GM12891 (cell line): ENCODE measurements around the gene MSLN.
"Not testable (repeated sequence)": the region's sequence is repeated elsewhere in the genome, so short reads cannot be mapped to it uniquely, and the experiment has no call there.

Experiments used
- DNase-seq: peaks from one replicate; pipeline ENCODE4 v3.0.0; 2011; ENCODE audit warnings: low spot score; ENCODE audit not compliant: insufficient read length
- FAIRE-seq: peaks from 2 replicates; lab custom pipeline; 2011; peaks lifted over from hg19 to GRCh38; lab: Jason Lieb, UNC
- PAX5 ChIP-seq: IDR thresholded peaks from 2 replicates; pipeline ENCODE4 v1.6.1; 2011; ENCODE audit warnings: low read length, moderate library complexity, mild to moderate bottlenecking; ENCODE audit not compliant: insufficient read depth, severe bottlenecking
- POLR2A ChIP-seq: IDR thresholded peaks from 2 replicates; pipeline ENCODE4 v1.6.1; 2011; ENCODE audit warnings: low read depth, low read length, control low read depth
- POLR2AphosphoS5 ChIP-seq: IDR thresholded peaks from 2 replicates; pipeline ENCODE4 v1.6.1; 2011; ENCODE audit warnings: low read depth, low read length, control low read depth
- POU2F2 ChIP-seq: IDR thresholded peaks from 2 replicates; pipeline ENCODE4 v1.6.1; 2011; ENCODE audit warnings: low read depth, mild to moderate bottlenecking, control low read depth, low read length, moderate library complexity
- SPI1 ChIP-seq: IDR thresholded peaks from 2 replicates; pipeline ENCODE4 v1.6.1; 2011; ENCODE audit warnings: low read depth, low read length, control low read depth
- TAF1 ChIP-seq: IDR thresholded peaks from 2 replicates; pipeline ENCODE4 v1.6.1; 2011; ENCODE audit warnings: low read depth, low read length, control low read depth

The MSLN gene

DNA sequence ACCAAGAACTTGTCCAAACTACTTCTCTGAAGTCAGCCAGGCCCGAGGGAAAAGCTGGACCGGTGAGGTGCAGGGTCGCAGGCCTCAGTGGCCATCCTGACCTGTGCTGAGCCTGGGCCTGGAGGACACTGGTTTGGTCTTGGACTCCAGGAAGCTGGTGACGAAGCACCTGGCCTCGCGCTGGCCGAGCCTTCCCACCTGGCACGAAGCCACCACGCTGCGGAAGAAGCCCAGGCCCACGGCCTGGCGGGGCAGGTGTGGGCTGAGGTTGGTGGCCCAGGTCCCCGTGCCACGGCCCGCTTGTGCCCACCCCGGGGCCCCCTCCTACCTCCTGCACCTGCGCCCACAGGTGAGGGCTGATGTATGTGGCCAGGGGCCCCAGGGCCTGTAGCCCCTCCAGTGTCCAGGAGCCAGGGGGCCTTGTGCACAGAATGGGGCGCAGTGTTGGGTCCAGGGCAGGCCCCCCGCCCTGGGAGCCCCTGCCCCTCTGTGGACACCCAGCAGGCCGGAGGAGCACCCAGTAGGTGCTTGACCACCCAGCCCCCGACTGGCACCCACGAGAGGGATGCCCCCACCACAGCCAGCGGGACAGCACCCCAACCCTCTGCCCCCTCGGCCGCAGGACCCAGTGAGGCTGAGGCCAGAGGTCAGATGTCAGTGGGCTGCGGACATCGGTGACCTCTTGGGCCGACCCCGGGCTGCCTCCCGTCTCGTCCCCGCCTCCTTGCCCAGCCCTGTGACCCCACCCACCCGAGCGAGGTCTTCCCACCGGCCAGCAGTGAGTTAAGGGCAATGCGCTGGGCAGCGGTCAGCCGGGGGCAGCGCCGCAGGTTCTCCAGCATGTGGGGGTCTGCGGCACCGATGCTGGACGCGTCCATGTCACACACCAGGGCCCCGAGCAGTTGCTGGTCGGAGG, 13.8 kb downstream of the MSLN start:
- TF ChIP-seq TAF1 (no peak), PAX5 (no peak), POLR2AphosphoS5 (no peak), POLR2A (no peak), SPI1 (no peak), POU2F2 (no peak)
- FAIRE-seq = no peak
- no peak for DNase-seq

DNA sequence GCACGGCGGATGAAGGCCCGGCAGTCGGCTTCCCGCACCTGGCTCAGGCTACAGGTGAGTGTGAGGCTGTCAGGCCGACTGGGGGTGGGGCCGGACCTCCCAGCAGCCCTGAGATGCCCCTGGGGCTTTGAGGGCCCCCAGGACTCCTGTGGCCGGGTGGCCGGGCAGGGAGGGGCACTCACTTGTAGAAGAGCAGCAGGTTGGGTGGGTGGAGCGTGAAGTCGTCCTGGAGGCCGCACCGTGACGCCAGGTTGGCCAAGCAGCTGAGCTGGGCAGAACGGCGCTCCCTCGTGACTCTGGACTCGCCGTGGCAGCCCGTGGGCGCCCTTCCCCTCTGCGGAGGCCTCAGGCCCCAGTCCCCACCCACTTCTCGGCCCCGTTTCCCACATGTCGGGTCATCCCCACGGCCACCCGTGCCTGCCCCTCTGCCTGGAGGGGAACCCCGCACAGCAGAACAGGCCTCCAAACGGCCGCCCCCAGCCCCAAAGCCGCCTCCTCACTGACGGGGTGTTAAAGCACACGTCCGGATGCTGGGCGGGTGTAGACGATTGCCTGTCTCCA, 14.8 kb downstream of the MSLN start:
- DNase-seq = no peak
- no peak for TF ChIP-seq POU2F2
- TF ChIP-seq TAF1 = no peak
- TF ChIP-seq PAX5 = no peak
- no peak for TF ChIP-seq POLR2AphosphoS5
- TF ChIP-seq POLR2A = no peak
- no peak for TF ChIP-seq SPI1
- FAIRE-seq = no peak

DNA sequence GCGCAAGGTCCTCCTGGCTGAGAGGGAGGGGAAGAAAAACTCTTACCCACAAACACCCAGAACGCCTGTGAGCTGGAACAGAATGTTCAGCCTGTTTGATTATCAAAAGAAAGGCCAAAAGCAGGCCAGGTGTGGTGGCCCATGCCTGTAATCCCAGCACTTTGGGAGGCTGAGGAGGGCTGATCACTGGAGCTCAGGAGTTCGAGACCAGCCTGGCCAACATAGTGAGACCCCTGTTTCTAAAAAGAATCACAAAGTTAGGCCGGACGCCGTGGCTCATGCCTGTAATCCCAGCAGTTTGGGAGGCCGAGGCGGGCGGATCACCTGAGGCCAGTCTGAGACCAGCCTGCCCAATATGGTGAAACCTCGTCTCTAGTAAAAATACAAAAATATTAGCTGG, 15.8 kb downstream of the MSLN start:
- not testable (repeated sequence) for DNase-seq, FAIRE-seq

DNA sequence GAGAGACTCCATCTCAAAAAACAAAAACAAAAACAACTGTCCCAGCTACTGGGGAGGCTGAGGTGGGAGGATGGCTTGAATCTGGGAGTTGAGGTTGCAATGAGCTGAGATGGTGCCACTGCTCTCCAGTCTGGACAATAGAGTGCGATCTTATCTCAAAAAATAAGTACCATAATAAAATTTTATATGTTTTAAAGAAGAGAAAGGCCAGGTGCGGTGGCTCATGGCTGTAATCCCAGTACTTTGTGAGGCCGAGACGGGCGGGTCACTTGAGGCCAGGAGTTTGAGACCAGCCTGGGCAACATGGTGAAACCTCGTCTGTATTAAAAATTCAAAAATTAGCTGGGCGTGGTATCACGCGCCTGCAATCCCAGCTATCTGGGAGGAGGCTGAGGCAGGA, 16.3 kb downstream of the MSLN start:
- FAIRE-seq (no peak), DNase-seq (no peak)
- no peak for TF ChIP-seq POU2F2
- no peak for TF ChIP-seq PAX5
- no peak for TF ChIP-seq TAF1
- no peak for TF ChIP-seq POLR2A
- TF ChIP-seq POLR2AphosphoS5 = no peak
- TF ChIP-seq SPI1 = no peak

DNA sequence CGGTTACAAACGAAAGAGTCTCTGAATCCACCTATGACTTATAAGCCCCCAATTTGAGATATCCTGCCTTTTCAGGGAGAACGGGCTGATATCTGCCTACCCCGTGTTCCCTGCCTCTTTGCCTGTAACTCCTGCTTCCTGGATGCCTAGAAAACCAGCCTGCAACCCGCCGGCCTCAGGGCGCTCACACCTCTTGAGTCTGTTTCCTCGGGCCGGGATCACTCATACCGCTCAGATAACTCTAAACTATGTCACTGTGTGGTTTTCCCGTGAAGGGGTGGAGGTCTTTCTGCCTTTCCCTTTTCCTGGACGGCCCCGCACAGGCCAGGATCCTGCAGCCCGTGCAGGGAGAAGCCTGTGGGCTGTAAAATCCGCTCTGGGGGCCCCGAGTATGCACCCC, 17.3 kb downstream of the MSLN start:
- FAIRE-seq (no peak), DNase-seq (no peak)
- TF ChIP-seq SPI1 = no peak
- TF ChIP-seq TAF1 = no peak
- no peak for TF ChIP-seq PAX5
- TF ChIP-seq POLR2A = no peak
- no peak for TF ChIP-seq POU2F2
- no peak for TF ChIP-seq POLR2AphosphoS5

DNA sequence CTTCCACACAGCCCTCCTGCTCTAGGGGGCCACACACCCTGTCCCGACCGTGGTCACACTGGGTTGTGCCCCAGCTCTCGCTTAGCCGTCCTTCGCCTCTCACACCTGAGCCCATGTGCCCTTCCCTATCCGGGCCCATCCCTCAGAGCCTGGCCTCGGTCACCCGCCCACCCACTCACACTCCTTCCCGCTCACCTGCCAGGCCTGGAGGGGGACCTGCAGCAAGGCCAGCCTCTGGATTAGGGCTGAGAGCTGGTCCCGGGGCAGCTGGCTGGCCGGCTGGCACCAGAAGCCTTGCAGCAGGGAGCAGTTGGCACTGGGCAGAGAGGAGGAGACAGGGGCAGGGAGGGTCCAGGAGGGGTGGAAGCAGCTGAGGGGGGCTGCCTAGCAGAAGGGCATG, 17.9 kb downstream of the MSLN start:
- FAIRE-seq (no peak), DNase-seq (no peak)
- TF ChIP-seq POLR2A = no peak
- TF ChIP-seq POLR2AphosphoS5 = no peak
- no peak for TF ChIP-seq SPI1
- TF ChIP-seq PAX5 = no peak
- TF ChIP-seq TAF1 = no peak
- TF ChIP-seq POU2F2 = no peak

DNA sequence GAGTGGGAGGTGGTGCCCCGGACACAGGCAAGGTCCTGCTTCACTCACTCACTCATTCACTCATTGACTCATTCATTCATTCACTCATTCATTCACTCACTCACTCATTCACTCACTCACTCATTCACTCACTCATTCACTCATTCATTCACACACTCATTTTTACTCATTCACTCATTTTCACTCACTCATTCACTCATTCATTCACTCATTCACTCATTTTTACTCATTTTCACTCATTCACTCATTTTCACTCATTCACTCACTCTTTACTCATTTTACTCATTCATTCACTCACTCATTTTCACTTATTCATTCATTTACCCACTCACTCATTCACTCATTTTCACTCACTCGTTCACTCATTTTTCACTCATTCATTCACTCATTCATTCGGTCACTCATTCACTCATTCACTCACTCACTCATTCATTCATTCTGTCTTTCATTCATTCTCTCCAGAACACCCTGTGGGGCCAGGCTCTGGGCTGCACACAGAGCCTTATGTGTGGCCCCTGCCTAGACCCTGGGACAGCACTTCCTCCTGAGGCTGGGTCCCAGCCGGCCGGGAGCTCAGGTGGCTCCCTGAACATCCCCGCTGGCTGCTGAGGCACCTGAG, 18.5 kb downstream of the MSLN start:
- DNase-seq (no peak), FAIRE-seq (no peak)

DNA sequence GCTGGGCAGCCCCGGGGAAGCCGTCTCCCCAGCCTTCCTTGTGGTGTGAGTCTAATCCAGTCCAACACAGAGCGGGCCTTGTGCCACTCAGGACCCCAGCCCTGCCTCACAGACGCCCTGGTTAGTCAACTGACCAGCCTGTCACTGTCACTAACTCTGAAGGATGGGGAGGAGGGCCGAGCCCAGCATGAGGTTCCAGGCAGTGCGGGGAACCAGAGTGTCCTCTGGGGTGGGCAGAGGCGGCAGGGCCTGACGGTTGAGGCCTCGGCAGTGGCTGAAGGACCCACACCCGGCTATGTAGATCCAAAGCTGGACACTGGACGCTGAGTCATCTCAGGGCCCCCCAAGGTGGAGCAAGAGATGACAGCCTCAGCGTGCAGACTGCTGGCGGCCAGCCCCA, 19.0 kb downstream of the MSLN start:
- FAIRE-seq (no peak), DNase-seq (no peak)
- no peak for TF ChIP-seq SPI1
- TF ChIP-seq TAF1 = no peak
- no peak for TF ChIP-seq POLR2A
- TF ChIP-seq POU2F2 = no peak
- no peak for TF ChIP-seq POLR2AphosphoS5
- no peak for TF ChIP-seq PAX5

More for the DNA sequence above, 18.5 kb downstream of the MSLN start:
- no peak for TF ChIP-seq POU2F2
- TF ChIP-seq POLR2A = no peak
- no peak for TF ChIP-seq TAF1
- TF ChIP-seq SPI1 = no peak
- TF ChIP-seq PAX5 = no peak
- TF ChIP-seq POLR2AphosphoS5 = no peak

DNA sequence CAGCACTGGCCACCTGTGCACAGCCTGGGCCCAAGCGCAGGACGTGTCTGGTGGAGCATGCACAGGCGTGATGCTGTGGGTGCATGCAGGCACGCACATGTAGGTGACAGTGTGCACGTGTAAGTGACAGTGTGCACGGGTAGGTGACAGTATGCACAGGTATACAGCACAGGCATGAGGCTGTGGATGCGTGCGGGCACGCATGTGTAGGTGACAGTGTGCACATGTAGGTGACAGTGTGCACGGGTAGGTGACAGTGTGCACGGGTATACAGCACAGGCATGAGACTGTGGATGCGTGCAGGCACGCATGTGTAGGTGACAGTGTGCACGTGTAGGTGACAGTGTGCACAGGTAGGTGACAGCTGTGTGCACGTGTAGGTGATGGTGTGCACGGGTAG, 19.8 kb downstream of the MSLN start:
- DNase-seq (no peak), FAIRE-seq (no peak)
- TF ChIP-seq TAF1 = no peak
- TF ChIP-seq POU2F2 = no peak
- TF ChIP-seq PAX5 = no peak
- TF ChIP-seq POLR2A = no peak

DNA sequence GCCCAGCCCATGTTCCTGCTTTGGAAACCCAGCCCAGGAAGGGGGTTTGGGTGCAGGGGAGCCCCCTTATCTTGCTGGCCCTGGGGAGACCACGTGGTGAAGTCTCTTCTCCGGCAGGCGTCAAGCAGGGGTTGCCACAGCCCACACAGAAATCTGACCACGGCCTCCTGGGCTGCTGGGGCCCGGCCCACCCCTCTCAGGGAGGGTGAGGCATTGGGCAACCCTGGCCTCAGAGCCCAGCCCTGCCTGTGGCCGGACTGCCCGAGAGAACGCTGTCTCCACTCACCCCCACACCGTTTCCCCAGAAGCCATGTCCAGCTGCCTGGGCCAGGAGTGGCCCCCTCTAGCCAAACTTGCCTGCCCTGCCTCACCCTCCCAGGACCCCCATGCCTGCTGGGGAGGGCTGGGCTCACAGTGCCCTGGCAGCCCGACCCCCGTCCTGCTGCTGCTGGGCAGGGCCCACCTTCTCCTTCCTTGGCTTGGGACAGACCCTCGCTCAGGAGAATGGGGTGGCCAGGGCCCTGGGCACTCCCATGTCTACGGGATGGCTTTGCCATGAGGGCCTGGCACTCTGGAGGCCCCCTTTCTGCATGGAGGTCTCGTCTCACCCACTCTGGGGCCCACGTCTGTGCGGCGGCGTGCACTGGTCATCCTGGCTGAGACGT, 20.9 kb downstream of the MSLN start:
- TF ChIP-seq PAX5 = no peak
- TF ChIP-seq POU2F2 = no peak
- DNase-seq (no peak), FAIRE-seq (no peak)
